Tibial nerve (tissue), 3 donors: ENCODE data around the gene UBE2J2.

Experiments
- CTCF ChIP-seq, 5 experiments: fragments of 200-600 bp in 3 of 5; fragments of 450-650 bp in 2 of 5; sonication (generic) in 3 of 5; IDR thresholded peaks; one replicate each; pipeline ENCODE4 v1.5.1; 2016 to 2019; ENCODE audit warnings: antibody characterized with exemption in 5 of 5, mild to moderate bottlenecking in 3 of 5, moderate library complexity in 2 of 5
- POLR2A ChIP-seq, 2 donors: fragments of 450-650 bp; IDR thresholded peaks; one replicate each; pipeline ENCODE4 v1.6.1; 2017; ENCODE audit warnings: antibody characterized with exemption in 2 of 2, mild to moderate bottlenecking in 2 of 2, moderate library complexity in 2 of 2

- TF ChIP-seq CTCF (IDR thresholded peaks at IDR 0.05): no peak
- no peak for TF ChIP-seq POLR2A (IDR thresholded peaks at IDR 0.05)
These were observed 67.2 kb downstream of the UBE2J2 start, which contains the start of gene TNFRSF18 for GRCh38 chr1:1206376-1206965.
